ENCODE results near the gene CNGB1. TPM values are rescaled to one million over a fixed set of nuclear protein-coding genes. Genes with fewer than 3 reads are reported as not detected.
"Not testable (repeated sequence)": the region's sequence is repeated elsewhere in the genome, so short reads cannot be mapped to it uniquely, and the experiment has no call there.

Gene CNGB1
- total and polyA plus RNA-seq, 9 donors = 0.11 TPM; not detected in 8

DNA sequence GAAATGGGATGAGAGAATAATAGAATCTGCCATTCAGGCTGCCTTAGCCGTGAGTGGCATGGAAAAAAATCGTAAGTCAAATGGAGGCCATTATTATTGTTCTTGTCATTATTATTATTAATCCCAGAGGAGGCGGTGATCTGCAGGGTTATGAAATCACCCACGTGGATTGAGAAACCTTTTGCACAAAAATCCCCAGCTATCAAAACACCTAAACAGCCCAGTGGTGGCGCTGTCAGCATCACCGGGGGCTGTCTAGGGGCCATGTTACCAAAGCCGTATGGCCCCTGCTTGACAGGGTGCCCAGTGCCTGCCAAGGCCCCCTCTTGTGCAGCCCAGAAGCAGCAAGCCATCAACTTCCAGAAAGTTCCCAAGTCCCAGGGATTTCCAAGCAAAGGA, 25.2 kb downstream of the CNGB1 start:
- TF ChIP-seq POLR2A (IDR thresholded peaks at IDR 0.05) (no peak), CTCF (IDR thresholded peaks at IDR 0.05) (no peak), EP300 (IDR thresholded peaks at IDR 0.05) (no peak)
- no peak for DNase-seq

DNA sequence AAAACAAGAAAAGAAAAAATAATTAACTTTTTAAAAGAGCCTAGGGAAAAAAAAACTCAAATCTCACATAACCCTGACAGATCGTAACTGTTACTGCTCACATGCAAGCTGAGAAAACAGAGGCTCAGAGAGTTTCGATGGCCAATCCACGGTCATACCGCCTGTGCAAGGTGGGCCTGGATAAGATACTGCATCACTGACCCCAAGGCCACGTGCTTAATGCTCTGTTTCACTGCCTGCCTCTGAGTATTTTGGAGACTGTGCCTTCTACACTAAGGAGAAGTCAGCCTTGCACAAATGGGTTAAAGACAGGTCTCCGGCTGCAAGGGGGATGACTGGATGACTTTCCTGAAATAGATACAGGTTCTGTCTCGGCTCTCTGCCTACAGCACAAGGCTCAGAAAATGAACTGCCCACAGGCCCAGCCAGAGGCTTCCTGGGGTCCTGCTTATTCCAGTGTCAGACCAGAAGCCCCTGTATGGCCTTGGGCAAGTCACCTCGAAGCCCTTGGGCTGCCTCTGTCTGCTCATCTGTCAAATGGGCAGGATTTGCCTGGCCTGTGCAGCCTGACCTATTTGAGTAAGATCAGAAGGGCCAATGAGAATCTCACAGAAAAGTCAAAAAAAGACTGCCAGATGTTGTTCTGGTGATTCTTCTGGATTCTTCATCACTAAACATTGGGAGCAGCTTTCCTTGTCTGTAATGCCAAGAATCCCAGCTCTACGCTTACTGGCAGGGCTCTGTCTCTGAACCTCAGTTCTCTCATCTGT, 25.8 kb downstream of the CNGB1 start:
- 64 to 72% (median 67%) methylated on average over 9 of the region's 9 CpGs for WGBS, 3 donors
- TF ChIP-seq CTCF (IDR thresholded peaks at IDR 0.05) (no peak), EP300 (IDR thresholded peaks at IDR 0.05) (no peak), POLR2A (IDR thresholded peaks at IDR 0.05) (no peak)
- intact Hi-C loops (cut with DNase I) = no loop called here
- H3K4me1 ChIP-seq (ENCODE audit: insufficient read depth) = no peaks in the 10 kb centered on the region
- H3K4me3 ChIP-seq = no peak overlapping the region
- H3K27me3 ChIP-seq = no peaks in the 10 kb centered on the region
- no peak for DNase-seq
- no peaks in the 10 kb centered on the region for H3K9me3 ChIP-seq
- no peaks in the 10 kb centered on the region for H3K36me3 ChIP-seq
- no peak overlapping the region for H3K27ac ChIP-seq

More for the DNA sequence above, 25.2 kb downstream of the CNGB1 start:
- Histone ChIP-seq H3K4me3 (no peak overlapping the region), H3K4me1 (ENCODE audit: insufficient read depth) (no peaks in the 10 kb centered on the region), H3K36me3 (no peaks in the 10 kb centered on the region), H3K27me3 (no peaks in the 10 kb centered on the region), H3K9me3 (no peaks in the 10 kb centered on the region), H3K27ac (no peak overlapping the region)
- intact Hi-C loops (cut with DNase I) = no loop called here
- WGBS, 3 donors = 48 to 57% (median 50%) methylated on average over 7 of the region's 7 CpGs

DNA sequence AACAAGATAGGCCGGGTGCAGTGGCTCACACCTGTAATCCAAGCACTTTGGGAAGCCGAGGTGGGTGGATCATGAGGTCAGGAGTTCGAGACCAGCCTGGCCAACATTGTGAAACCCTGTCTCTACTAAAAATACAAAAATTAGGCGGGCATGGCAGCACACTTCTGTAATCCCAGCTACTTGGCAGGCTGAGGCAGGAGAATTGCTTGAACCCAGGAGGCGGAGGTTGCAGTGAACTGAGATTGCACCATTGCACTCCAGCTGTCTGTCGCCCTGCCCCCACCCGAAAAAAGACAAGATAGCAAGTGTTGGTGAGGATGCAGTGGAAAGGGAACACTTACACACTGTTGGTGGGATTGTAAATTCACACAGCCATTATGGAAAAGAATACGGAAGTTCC, 27.5 kb downstream of the CNGB1 start:
- intact Hi-C loops (cut with DNase I); H3K9me3 ChIP-seq; H3K36me3 ChIP-seq; DNase-seq; H3K27ac ChIP-seq; H3K4me3 ChIP-seq; H3K27me3 ChIP-seq; H3K4me1 ChIP-seq (ENCODE audit: insufficient read depth): not testable (repeated sequence)
- 77 to 79% (median 77%) methylated on average over 8 of the region's 8 CpGs for WGBS, 3 donors

GRCh38 chr16:57941901-57942300, 29.0 kb downstream of the CNGB1 start:
- H3K4me3 ChIP-seq; H3K36me3 ChIP-seq; H3K27ac ChIP-seq; intact Hi-C loops (cut with DNase I); H3K27me3 ChIP-seq; DNase-seq; H3K4me1 ChIP-seq (ENCODE audit: insufficient read depth); H3K9me3 ChIP-seq: not testable (repeated sequence)
- 80 to 86% (median 86%) methylated on average over 2 of the region's 2 CpGs for WGBS, 3 donors

DNA sequence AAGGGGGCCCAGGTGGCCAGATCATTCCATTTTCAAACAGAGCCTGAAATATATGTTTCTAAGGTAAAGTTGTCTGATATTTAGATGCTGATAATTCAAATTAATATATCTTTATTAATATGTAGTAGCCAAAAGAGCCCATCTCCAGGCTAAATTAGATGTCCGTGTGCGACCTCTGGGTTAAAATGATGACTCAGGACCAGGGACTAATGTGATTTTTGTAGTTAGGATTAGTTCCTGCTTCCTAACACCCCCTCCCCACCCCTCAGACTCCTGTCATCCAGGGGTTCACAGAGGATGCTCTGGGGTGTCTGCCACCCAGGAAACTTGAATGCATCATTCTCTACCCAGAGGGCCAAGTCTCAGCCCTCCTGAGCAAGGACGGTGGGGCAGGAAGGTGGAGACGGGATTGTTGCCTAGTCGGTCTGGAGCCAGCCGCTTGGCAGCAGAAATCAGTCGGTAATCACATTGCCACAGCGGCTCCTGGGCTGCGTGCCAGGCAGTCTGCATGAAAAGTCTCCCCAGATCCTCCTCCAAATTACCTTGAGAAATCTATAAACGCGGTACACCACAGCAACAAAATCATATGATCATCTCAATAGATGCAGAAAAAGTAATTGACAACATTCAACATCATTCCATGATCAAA, 29.8 kb downstream of the CNGB1 start:
- Histone ChIP-seq H3K27me3 (no peaks in the 10 kb centered on the region), H3K27ac (no peak overlapping the region), H3K4me1 (ENCODE audit: insufficient read depth) (no peaks in the 10 kb centered on the region), H3K36me3 (no peaks in the 10 kb centered on the region), H3K4me3 (no peak overlapping the region), H3K9me3 (no peaks in the 10 kb centered on the region)
- DNase-seq = no peak
- intact Hi-C loops (cut with DNase I) = no loop called here
- WGBS, 3 donors = 14 to 21% (median 18%) methylated on average over 11 of the region's 11 CpGs
- TF ChIP-seq CTCF (IDR thresholded peaks at IDR 0.05) = no peak

Measured in ovary (tissue), 9 donors.